ENCODE results near the gene GATB.

DNA sequence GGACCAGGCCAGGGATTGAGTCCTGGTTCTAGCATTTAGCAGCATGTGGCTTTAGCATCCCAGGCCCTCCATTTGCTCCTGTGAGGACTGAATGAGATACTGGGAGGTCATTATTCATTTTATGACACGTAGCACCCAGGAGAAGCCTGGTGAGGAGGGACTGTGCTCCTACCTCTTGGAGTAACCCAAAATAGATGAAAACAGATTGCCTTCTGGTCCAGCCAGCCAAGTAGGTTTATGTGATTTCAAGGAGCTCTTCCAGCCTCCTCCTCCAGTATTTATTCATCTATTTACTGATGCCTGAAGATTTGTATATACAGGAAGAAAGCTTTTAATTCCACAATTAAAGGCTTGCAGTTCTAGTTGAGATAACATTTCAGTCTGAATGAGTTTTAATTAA lies 109.3 kb downstream of the GATB start:
- TF ChIP-seq, protein P1, sequence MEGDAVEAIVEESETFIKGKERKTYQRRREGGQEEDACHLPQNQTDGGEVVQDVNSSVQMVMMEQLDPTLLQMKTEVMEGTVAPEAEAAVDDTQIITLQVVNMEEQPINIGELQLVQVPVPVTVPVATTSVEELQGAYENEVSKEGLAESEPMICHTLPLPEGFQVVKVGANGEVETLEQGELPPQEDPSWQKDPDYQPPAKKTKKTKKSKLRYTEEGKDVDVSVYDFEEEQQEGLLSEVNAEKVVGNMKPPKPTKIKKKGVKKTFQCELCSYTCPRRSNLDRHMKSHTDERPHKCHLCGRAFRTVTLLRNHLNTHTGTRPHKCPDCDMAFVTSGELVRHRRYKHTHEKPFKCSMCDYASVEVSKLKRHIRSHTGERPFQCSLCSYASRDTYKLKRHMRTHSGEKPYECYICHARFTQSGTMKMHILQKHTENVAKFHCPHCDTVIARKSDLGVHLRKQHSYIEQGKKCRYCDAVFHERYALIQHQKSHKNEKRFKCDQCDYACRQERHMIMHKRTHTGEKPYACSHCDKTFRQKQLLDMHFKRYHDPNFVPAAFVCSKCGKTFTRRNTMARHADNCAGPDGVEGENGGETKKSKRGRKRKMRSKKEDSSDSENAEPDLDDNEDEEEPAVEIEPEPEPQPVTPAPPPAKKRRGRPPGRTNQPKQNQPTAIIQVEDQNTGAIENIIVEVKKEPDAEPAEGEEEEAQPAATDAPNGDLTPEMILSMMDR (conservative IDR thresholded peaks at IDR 0.05; ENCODE audit: low read depth, low read length) = no peak
- no peak for TF ChIP-seq EZH2 (IDR thresholded peaks at IDR 0.05; ENCODE audit: low read length, unreplicated experiment)
